GM12872 (cell line): ENCODE results near the gene FTCD.

ENCODE experiments used
- CTCF ChIP-seq: IDR thresholded peaks from 3 replicates; pipeline ENCODE4 v1.5.1; 2011; ENCODE audit warnings: low read depth, mild to moderate bottlenecking, low read length, moderate library complexity; ENCODE audit not compliant: insufficient read depth

The FTCD gene

GRCh38 chr21:46119144-46119636 lies 36.2 kb downstream of the FTCD start:
- TF ChIP-seq CTCF = no peak

- TF ChIP-seq CTCF = no peak
Observed at GRCh38 chr21:46118316-46119143, 36.8 kb downstream of the FTCD start.

- TF ChIP-seq CTCF = no peak
Observed at GRCh38 chr21:46117586-46118315, 37.6 kb downstream of the FTCD start.

GRCh38 chr21:46116776-46117585 lies 38.4 kb downstream of the FTCD start:
- TF ChIP-seq CTCF = no peak

- TF ChIP-seq CTCF = no peak
Observed at GRCh38 chr21:46116189-46116775, 39.1 kb downstream of the FTCD start.

- TF ChIP-seq CTCF = no peak
Observed at GRCh38 chr21:46115441-46116188, 39.8 kb downstream of the FTCD start.
